Activated CD8-positive, alpha-beta T cell treated with anti-CD3 and anti-CD28 coated beads for 36 hours (primary cell): ENCODE measurements around the gene TEAD4. TPM values are rescaled to one million over a fixed set of nuclear protein-coding genes. Genes with fewer than 3 reads are reported as not detected.
"Not testable (repeated sequence)": the region's sequence is repeated elsewhere in the genome, so short reads cannot be mapped to it uniquely, and the experiment has no call there.

Experiments
- ATAC-seq: fragments of 200-7000 bp; cut with Tn5 transposase; one replicate; pipeline ENCODE4 v1.10.0; 2021; ENCODE audit warnings: mild to moderate bottlenecking, moderate library complexity
- CTCF ChIA-PET: fragments of 350-600 bp; sonication (Branson Sonifier 250); formaldehyde crosslinking; loops from one replicate; lab custom pipeline; 2021; ENCODE audit warnings: antibody characterized with exemption; lab: Charles Lee
- POLR2A ChIA-PET: fragments of 350-600 bp; sonication (Branson Sonifier 250); formaldehyde crosslinking; loops from one replicate; lab custom pipeline; 2021; ENCODE audit warnings: antibody characterized with exemption; lab: Charles Lee
- DNase-seq: peaks from one replicate; pipeline ENCODE4 v3.0.0-alpha.2; 2020
- H3K27ac Mint-ChIP-seq: one replicate; pipeline ENCODE4 v1.8.0; 2021; ENCODE audit warnings: mild to moderate bottlenecking, mixed read lengths
- H3K27me3 Mint-ChIP-seq: one replicate; pipeline ENCODE4 v1.8.0; 2021; ENCODE audit warnings: mixed read lengths
- H3K36me3 Mint-ChIP-seq: one replicate; pipeline ENCODE4 v1.8.0; 2021; ENCODE audit warnings: low read depth, mixed read lengths
- H3K4me1 Mint-ChIP-seq: one replicate; pipeline ENCODE4 v1.8.0; 2021; ENCODE audit warnings: low read depth, mixed read lengths
- H3K4me3 Mint-ChIP-seq: one replicate; pipeline ENCODE4 v1.8.0; 2021; ENCODE audit warnings: mild to moderate bottlenecking, moderate library complexity, mixed read lengths
- H3K9me3 Mint-ChIP-seq: one replicate; pipeline ENCODE4 v1.8.0; 2021; ENCODE audit warnings: mixed read lengths
- intact Hi-C: fragments of 100-400 bp; cut with micrococcal nuclease; formaldehyde crosslinking; loops from one replicate; pipeline ENCODE4 v1.10.0; 2022
- total RNA-seq, 2 experiments: library from RNA; stranded (reverse); gene quantifications; one replicate each; pipeline ENCODE4 v1.2.3, GENCODE V29; 2021
- TF ChIP-seq, protein P1 (sequence below): fragments of 200-600 bp; IDR thresholded peaks from one replicate; pipeline ENCODE4 v1.8.0; 2022; ENCODE audit warnings: antibody characterized with exemption, mild to moderate bottlenecking

The TEAD4 gene
- total RNA-seq, 2 experiments from 2014 or later, result 4.5 to 4.6 TPM

DNA sequence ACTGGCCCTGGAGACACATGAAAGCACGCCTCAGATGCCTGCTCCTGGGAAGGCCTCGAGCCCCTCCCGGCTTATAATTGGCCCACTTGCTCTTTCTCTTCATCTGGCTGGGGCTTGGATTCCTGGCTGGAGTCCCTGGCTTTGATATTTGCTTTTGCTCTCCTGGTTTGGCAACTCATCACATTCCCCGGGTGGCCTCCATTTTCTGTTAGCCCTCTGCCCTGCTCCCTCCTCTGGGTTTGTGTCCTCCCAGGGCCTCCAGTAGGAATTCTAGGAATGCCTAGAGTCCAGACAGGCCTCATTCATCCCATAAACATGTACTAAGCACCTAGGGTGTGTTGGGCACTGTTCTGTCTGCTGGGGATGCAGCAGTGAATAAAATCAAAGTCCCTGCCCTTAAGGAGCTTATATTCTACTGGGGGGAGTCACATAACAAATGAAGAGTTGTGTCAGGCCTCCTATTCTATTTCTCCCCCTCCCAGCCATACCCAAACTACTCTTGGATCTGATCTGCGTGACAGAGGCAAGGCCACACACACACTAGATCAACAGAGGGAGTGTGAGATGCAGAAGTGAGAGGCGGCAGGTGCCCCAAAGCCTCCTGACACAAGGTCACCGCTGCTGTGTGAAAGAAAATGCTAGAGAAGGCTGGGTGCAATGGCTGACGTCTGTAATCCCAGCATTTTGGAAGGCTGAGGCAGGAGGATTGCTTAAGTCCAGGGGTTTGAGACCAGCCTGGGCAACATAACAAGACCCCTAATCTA is 96.7 kb downstream of the TEAD4 start:
- intact Hi-C loops, result no loop called here
- H3K9me3 Mint-ChIP-seq, result no peaks in the 10 kb centered on the region
- H3K36me3 Mint-ChIP-seq, result no peaks in the 10 kb centered on the region
- ChIA-PET POLR2A (no interaction called here), CTCF (interaction anchor here (8.9 kb wide), 1 partner anchor 18 kb away, joined by 43 read pairs; no protein-coding TSS in a partner anchor)
- H3K27ac Mint-ChIP-seq, result no peak overlapping the region
- H3K27me3 Mint-ChIP-seq, result peaks cover 19% of the 10 kb centered on the region
- no peaks in the 10 kb centered on the region for H3K4me1 Mint-ChIP-seq
- H3K4me3 Mint-ChIP-seq, result no peak overlapping the region
- ATAC-seq (no peak), DNase-seq (no peak)
- TF ChIP-seq, protein P1, sequence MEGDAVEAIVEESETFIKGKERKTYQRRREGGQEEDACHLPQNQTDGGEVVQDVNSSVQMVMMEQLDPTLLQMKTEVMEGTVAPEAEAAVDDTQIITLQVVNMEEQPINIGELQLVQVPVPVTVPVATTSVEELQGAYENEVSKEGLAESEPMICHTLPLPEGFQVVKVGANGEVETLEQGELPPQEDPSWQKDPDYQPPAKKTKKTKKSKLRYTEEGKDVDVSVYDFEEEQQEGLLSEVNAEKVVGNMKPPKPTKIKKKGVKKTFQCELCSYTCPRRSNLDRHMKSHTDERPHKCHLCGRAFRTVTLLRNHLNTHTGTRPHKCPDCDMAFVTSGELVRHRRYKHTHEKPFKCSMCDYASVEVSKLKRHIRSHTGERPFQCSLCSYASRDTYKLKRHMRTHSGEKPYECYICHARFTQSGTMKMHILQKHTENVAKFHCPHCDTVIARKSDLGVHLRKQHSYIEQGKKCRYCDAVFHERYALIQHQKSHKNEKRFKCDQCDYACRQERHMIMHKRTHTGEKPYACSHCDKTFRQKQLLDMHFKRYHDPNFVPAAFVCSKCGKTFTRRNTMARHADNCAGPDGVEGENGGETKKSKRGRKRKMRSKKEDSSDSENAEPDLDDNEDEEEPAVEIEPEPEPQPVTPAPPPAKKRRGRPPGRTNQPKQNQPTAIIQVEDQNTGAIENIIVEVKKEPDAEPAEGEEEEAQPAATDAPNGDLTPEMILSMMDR, result no peak

DNA sequence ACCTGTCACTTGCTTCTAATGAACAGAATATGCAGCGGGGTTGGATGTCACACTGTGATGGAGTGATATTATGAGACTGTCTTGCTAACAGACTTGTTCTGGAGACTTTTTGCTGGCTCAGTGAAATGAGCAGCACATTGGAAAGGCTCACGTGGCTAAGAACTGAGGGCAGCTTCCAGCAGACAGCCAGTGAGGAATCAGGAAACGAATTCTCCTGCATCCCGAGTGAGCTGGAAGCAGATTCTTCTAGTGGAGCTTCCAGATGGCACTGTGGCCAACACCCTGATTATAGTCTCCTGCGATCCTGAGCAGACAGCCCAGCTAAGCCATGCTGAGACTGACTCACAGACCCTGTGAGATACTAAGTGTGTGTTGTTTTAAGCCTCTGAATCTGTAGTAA is 101.9 kb downstream of the TEAD4 start:
- CTCF ChIA-PET, result interaction anchor here (1.0 to 8.9 kb wide), 2 partner anchors 13 to 37 kb away, joined by 3 to 43 read pairs; no protein-coding TSS in a partner anchor

DNA sequence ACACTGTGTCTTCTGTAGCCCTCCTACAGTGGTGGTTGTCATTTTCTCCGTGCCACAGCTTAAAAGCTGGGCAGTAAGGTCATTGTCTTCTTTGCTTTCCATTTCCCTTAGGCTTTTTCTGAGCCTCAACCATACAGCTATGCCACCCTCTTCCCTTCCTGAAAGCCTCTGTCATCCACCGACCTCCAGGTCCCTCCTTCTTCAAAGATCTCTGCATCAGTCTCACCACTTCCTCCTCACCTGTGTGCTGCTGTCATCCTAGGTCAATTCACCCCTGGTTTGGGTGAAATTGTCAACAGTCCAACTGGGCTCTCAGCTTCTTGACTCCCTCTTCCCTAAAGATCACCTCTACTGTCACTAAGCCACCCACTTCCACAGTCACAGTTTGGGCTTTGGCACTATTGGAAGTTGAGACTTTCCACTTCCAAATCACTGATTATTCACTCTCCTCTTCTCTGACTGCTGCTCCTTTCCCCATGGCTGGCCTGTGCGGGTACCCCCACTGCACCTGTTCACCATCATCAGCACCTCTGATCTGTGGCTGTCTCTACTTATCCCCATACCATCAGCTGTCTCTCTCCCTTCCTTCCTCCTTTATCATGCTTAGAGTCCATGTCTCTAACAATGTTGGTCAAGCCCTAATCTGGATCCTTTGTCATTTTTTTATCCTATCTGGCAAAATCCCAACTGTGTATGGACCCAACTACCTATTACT is 102.5 kb downstream of the TEAD4 start:
- Mint-ChIP-seq H3K4me3 (no peak overlapping the region), H3K36me3 (no peaks in the 10 kb centered on the region), H3K4me1 (no peaks in the 10 kb centered on the region), H3K9me3 (peaks cover 5% of the 10 kb centered on the region), H3K27ac (no peak overlapping the region), H3K27me3 (peaks cover 21% of the 10 kb centered on the region)
- intact Hi-C loops, result no loop called here
- CTCF ChIA-PET, result interaction anchor here (8.9 kb wide), 1 partner anchor 12 kb away, joined by 43 read pairs; no protein-coding TSS in a partner anchor
- POLR2A ChIA-PET, result no interaction called here
- ATAC-seq, result no peak
- TF ChIP-seq, protein P1, result no peak
- DNase-seq, result no peak

More for the DNA sequence above, 101.9 kb downstream of the TEAD4 start:
- H3K4me3 Mint-ChIP-seq, result no peak overlapping the region
- TF ChIP-seq, protein P1, result no peak
- H3K27me3 Mint-ChIP-seq, result peaks cover 23% of the 10 kb centered on the region
- no peaks in the 10 kb centered on the region for H3K36me3 Mint-ChIP-seq
- POLR2A ChIA-PET, result no interaction called here
- DNase-seq (no peak), ATAC-seq (no peak)
- peaks cover 5% of the 10 kb centered on the region for H3K9me3 Mint-ChIP-seq
- intact Hi-C loops, result no loop called here
- no peaks in the 10 kb centered on the region for H3K4me1 Mint-ChIP-seq
- no peak overlapping the region for H3K27ac Mint-ChIP-seq

DNA sequence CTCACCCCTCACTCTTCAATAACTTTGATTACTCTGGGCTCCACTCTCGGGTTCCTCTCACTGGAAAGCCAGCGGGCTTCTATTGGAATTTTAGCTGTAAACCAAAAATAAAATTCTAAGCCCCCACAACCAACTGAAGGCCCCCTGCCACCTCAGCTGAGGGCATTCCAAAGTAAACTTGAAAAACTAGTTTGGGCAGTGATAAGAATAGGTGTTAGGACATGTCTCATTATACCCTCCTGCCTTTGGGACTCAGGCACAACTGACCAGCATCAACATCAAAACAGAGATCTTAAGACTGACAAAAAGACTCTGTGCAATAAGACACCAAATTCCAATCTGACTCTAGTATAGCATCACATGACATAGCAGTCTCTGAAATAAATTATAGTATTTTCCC is 106.1 kb downstream of the TEAD4 start:
- DNase-seq (no peak), ATAC-seq (no peak)
- POLR2A ChIA-PET, result interaction anchor here (0.7 kb wide), 1 partner anchor 626 kb away, joined by 3 read pairs; no protein-coding TSS in a partner anchor
- intact Hi-C loops, result no loop called here
- H3K36me3 Mint-ChIP-seq, result no peaks in the 10 kb centered on the region
- no peak overlapping the region for H3K4me3 Mint-ChIP-seq
- peaks cover 5% of the 10 kb centered on the region for H3K9me3 Mint-ChIP-seq
- peaks cover 20% of the 10 kb centered on the region for H3K27me3 Mint-ChIP-seq
- TF ChIP-seq, protein P1, result no peak
- CTCF ChIA-PET, result interaction anchor here (0.8 kb wide), 1 partner anchor 8 kb away, joined by 4 read pairs; no protein-coding TSS in a partner anchor
- no peaks in the 10 kb centered on the region for H3K4me1 Mint-ChIP-seq
- no peak overlapping the region for H3K27ac Mint-ChIP-seq

DNA sequence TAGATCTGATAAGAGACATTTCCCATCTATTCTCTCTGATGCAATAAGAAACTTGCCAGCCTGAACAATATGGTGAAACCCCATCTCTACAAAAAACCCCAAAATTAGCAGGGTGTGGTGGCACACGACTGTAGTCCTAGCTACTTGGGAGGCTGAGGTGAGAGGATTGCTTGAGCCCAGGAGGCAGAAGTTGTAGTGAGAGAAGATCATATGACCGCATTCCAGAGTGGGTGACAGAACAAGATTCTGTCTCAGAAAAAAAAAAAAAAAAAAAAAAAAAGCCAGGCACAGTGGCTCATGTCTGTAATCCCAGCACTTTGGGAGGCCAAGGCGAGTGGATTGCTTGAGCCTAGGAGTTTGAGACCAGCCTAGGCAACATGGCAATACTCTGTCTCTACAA is 106.6 kb downstream of the TEAD4 start:
- intact Hi-C loops, H3K4me3 Mint-ChIP-seq, ATAC-seq, H3K27ac Mint-ChIP-seq, DNase-seq, H3K9me3 Mint-ChIP-seq, H3K4me1 Mint-ChIP-seq, CTCF ChIA-PET, POLR2A ChIA-PET, H3K36me3 Mint-ChIP-seq: not testable (repeated sequence)
- peaks cover 18% of the 10 kb centered on the region for H3K27me3 Mint-ChIP-seq
